Keratinocyte (primary cell): ENCODE measurements around the gene RBFOX1.

ENCODE experiments used
- EZH2 ChIP-seq: IDR thresholded peaks from one replicate; pipeline ENCODE4 v1.6.1; 2012; ENCODE audit warnings: inconsistent platforms, mild to moderate bottlenecking, low read length, moderate library complexity
- TF ChIP-seq, protein P1 (sequence below), 3 experiments: IDR thresholded peaks in 1 of 3; conservative IDR thresholded peaks in 1 of 3; optimal IDR thresholded peaks in 1 of 3; 2 replicates in 2 of 3; 3 replicates in 1 of 3; pipeline versions ENCODE3 to v1.5.1; 2011; ENCODE audit warnings: low read length in 3 of 3, mild to moderate bottlenecking in 3 of 3, moderate library complexity in 2 of 3, control low read depth in 1 of 3, inconsistent platforms in 1 of 3; ENCODE audit not compliant: insufficient read depth in 2 of 3; ENCODE audit errors: extremely low read depth in 1 of 3

DNA sequence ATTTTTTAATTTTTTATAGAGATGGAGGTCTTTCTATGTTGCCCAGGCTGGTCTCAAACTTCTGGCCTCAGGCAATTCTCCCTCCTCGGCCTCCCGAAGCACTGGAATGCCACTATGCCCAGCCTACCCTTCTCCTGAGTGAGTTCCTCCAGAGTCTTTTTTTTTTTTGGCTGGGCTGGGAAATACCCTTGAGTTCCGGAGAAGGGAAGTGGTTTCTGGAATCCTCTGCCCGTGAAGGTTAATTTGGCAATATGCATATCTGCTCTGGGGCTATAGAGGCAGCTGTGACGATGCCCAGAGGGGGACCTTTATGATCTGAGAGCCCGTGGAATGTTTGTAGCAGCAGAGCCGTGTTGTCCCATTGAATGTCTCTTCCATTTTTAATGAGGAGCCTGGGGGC, 217.5 kb downstream of the RBFOX1 start:
- TF ChIP-seq, protein P1, sequence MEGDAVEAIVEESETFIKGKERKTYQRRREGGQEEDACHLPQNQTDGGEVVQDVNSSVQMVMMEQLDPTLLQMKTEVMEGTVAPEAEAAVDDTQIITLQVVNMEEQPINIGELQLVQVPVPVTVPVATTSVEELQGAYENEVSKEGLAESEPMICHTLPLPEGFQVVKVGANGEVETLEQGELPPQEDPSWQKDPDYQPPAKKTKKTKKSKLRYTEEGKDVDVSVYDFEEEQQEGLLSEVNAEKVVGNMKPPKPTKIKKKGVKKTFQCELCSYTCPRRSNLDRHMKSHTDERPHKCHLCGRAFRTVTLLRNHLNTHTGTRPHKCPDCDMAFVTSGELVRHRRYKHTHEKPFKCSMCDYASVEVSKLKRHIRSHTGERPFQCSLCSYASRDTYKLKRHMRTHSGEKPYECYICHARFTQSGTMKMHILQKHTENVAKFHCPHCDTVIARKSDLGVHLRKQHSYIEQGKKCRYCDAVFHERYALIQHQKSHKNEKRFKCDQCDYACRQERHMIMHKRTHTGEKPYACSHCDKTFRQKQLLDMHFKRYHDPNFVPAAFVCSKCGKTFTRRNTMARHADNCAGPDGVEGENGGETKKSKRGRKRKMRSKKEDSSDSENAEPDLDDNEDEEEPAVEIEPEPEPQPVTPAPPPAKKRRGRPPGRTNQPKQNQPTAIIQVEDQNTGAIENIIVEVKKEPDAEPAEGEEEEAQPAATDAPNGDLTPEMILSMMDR (optimal IDR thresholded peaks at IDR 0.05 in 1 of 3, IDR thresholded peaks at IDR 0.05 in 1 of 3, conservative IDR thresholded peaks at IDR 0.05 in 1 of 3; ENCODE audit: extremely low read depth in 1 of 3, insufficient read depth in 2 of 3, low read length in 3 of 3): no peak
- TF ChIP-seq EZH2: no peak
